HG03064 (cell line): Measurements from ENCODE around the gene ATP2A1.
"Not testable (repeated sequence)": the region's sequence is repeated elsewhere in the genome, so short reads cannot be mapped to it uniquely, and the experiment has no call there.

Experiments
- ATAC-seq: cut with Tn5 transposase; IDR thresholded peaks from one replicate; pipeline ENCODE4 v1.9.1; 2021; ENCODE audit warnings: low read depth; ENCODE audit not compliant: unreplicated experiment

Gene ATP2A1

GRCh38 chr16:28932339-28933141 lies 54.3 kb downstream of the ATP2A1 start:
- ATAC-seq: no peak

GRCh38 chr16:28933171-28933570 lies 54.9 kb downstream of the ATP2A1 start:
- no peak for ATAC-seq

- ATAC-seq: no peak
These were observed 57.1 kb downstream of the ATP2A1 start for GRCh38 chr16:28935346-28935745.

GRCh38 chr16:28935924-28936783 lies 57.9 kb downstream of the ATP2A1 start:
- ATAC-seq: no peak

GRCh38 chr16:28936784-28937155 lies 58.5 kb downstream of the ATP2A1 start:
- ATAC-seq: no peak

GRCh38 chr16:28937222-28937876 lies 59.1 kb downstream of the ATP2A1 start:
- ATAC-seq: no peak

- ATAC-seq: no peak
These were observed 60.4 kb downstream of the ATP2A1 start for GRCh38 chr16:28938721-28939120.

- ATAC-seq: not testable (repeated sequence)
These were observed 61.5 kb downstream of the ATP2A1 start for GRCh38 chr16:28939825-28940224.

- ATAC-seq: no peak
These were observed 65.0 kb downstream of the ATP2A1 start for GRCh38 chr16:28943281-28943680.

- ATAC-seq: no peak
These were observed 68.4 kb downstream of the ATP2A1 start for GRCh38 chr16:28946681-28947080.

GRCh38 chr16:28950648-28951409 lies 72.5 kb downstream of the ATP2A1 start, which contains the start of gene NFATC2IP:
NFATC2IP (plus strand) TSS chr16:28950937; CDS start chr16:28951012, 75 bp downstream.
- peak; percentile 83 for ATAC-seq

GRCh38 chr16:28951410-28951943 lies 73.2 kb downstream of the ATP2A1 start:
- peak; percentile 7 for ATAC-seq
